ENCODE results near the gene NBPF8. TPM values are rescaled to one million over a fixed set of nuclear protein-coding genes. Genes with fewer than 3 reads are reported as not detected.

The NBPF8 gene
- total RNA-seq, 1 donor from 2014 or later = 12.7 TPM

Other genes with a start within 250 kb of the NBPF8 start
- 24.8 and 29.4 TPM in 2 replicates for gene SEC22B, start 238.5 kb upstream of the NBPF8 start, total RNA-seq